HG02610 (cell line): ENCODE results near the gene PRDM15.

Source experiments
- ATAC-seq: cut with Tn5 transposase; IDR thresholded peaks from one replicate; pipeline ENCODE4 v1.9.1; 2021; ENCODE audit warnings: mild to moderate bottlenecking, moderate library complexity; ENCODE audit not compliant: unreplicated experiment

Gene PRDM15

GRCh38 chr21:41753006-41753898 is 125.9 kb downstream of the PRDM15 start:
- ATAC-seq = no peak

- no peak for ATAC-seq
These were observed 126.9 kb downstream of the PRDM15 start for GRCh38 chr21:41752231-41752681.

GRCh38 chr21:41751611-41752011 is 127.5 kb downstream of the PRDM15 start:
- ATAC-seq = no peak

GRCh38 chr21:41750532-41751151 is 128.5 kb downstream of the PRDM15 start:
- no peak for ATAC-seq

- no peak for ATAC-seq
These were observed 129.1 kb downstream of the PRDM15 start for GRCh38 chr21:41750051-41750450.

- no peak for ATAC-seq
These were observed 129.9 kb downstream of the PRDM15 start for GRCh38 chr21:41749286-41749685.
